CD8-positive, alpha-beta memory T cell (primary cell): ENCODE results near the gene LGALS3BP. TPM values are rescaled to one million over a fixed set of nuclear protein-coding genes. Genes with fewer than 3 reads are reported as not detected.
"Not testable (repeated sequence)": the region's sequence is repeated elsewhere in the genome, so short reads cannot be mapped to it uniquely, and the experiment has no call there.

Experiments
- CTCF ChIA-PET: fragments of 350-600 bp; sonication (Branson Sonifier 250); formaldehyde crosslinking; loops from one replicate; lab custom pipeline; 2021; ENCODE audit warnings: antibody characterized with exemption; lab: Charles Lee
- POLR2A ChIA-PET: fragments of 350-600 bp; sonication (Branson Sonifier 250); formaldehyde crosslinking; loops from one replicate; lab custom pipeline; 2021; ENCODE audit warnings: antibody characterized with exemption; lab: Charles Lee
- DNase-seq, 5 donors: peaks; one replicate each; pipeline versions ENCODE4 v3.0.0 to v3.0.0-alpha.2; 2020 to 2022; ENCODE audit warnings: mixed read lengths in 1 of 5
- H3K27ac ChIP-seq: one replicate; pipeline ENCODE4 v1.7.0; 2013; ENCODE audit warnings: low read depth, mild to moderate bottlenecking, low read length, moderate library complexity
- H3K27me3 ChIP-seq: 2 replicates; pipeline ENCODE4 v1.7.0; 2013; ENCODE audit warnings: low read length, mild to moderate bottlenecking; ENCODE audit not compliant: insufficient read depth, poor library complexity, severe bottlenecking
- H3K36me3 ChIP-seq: 2 replicates; pipeline ENCODE4 v1.7.0; 2013; ENCODE audit warnings: mild to moderate bottlenecking, low read length, moderate library complexity; ENCODE audit not compliant: insufficient read depth
- H3K4me1 ChIP-seq: 2 replicates; pipeline ENCODE4 v1.7.0; 2013; ENCODE audit warnings: mild to moderate bottlenecking, low read length, moderate library complexity; ENCODE audit not compliant: insufficient read depth
- H3K4me3 ChIP-seq: 2 replicates; pipeline ENCODE4 v1.7.0; 2013; ENCODE audit warnings: mild to moderate bottlenecking, low read length
- H3K9me3 ChIP-seq: 2 replicates; pipeline ENCODE4 v1.7.0; 2013; ENCODE audit warnings: mild to moderate bottlenecking, low read length
- H3K27ac Mint-ChIP-seq, 8 donors: one replicate each; pipeline ENCODE4 v1.8.0; 2020 to 2021; ENCODE audit warnings: mixed read lengths in 8 of 8, mild to moderate bottlenecking in 6 of 8, inconsistent platforms in 3 of 8, moderate library complexity in 3 of 8
- H3K27me3 Mint-ChIP-seq, 2 donors: one replicate each; pipeline ENCODE4 v1.8.0; 2020 to 2021; ENCODE audit warnings: mixed read lengths in 2 of 2, mild to moderate bottlenecking in 1 of 2, moderate library complexity in 1 of 2
- H3K36me3 Mint-ChIP-seq, 3 donors: one replicate each; pipeline ENCODE4 v1.8.0; 2020 to 2021; ENCODE audit warnings: mixed read lengths in 3 of 3, inconsistent platforms in 1 of 3, mild to moderate bottlenecking in 1 of 3
- H3K4me1 Mint-ChIP-seq, 3 donors: one replicate each; pipeline ENCODE4 v1.8.0; 2020 to 2021; ENCODE audit warnings: mixed read lengths in 3 of 3, inconsistent platforms in 1 of 3, mild to moderate bottlenecking in 1 of 3
- H3K4me3 Mint-ChIP-seq, 7 donors: one replicate each; pipeline ENCODE4 v1.8.0; 2020 to 2021; ENCODE audit warnings: mixed read lengths in 7 of 7, mild to moderate bottlenecking in 6 of 7, moderate library complexity in 4 of 7, inconsistent platforms in 2 of 7
- H3K9me3 Mint-ChIP-seq, 5 donors: one replicate each; pipeline ENCODE4 v1.8.0; 2020 to 2022; ENCODE audit warnings: mixed read lengths in 5 of 5, mild to moderate bottlenecking in 3 of 5, moderate library complexity in 2 of 5, inconsistent platforms in 1 of 5
- polyA plus RNA-seq: library from polyadenylated mRNA; unstranded; fragments of 300-500 nt; fragmentation: Illumina TruSeq; gene quantifications from one replicate; pipeline ENCODE4 v1.2.3, GENCODE V29; 2021
- total RNA-seq, 2 experiments: library from RNA; stranded (reverse); gene quantifications; one replicate each; pipeline ENCODE4 v1.2.3, GENCODE V29; 2021

LGALS3BP gene
- total and polyA plus RNA-seq, 3 experiments from 2014 or later, result 8.6 to 23.1 (median 9.1) TPM

GRCh38 chr17:78947235-78948149 lies 32.2 kb downstream of the LGALS3BP start:
- Histone ChIP-seq H3K27ac (no peak overlapping the region), H3K27me3 (no peaks in the 10 kb centered on the region), H3K4me1 (no peaks in the 10 kb centered on the region), H3K36me3 (no peaks in the 10 kb centered on the region), H3K4me3 (no peak overlapping the region), H3K9me3 (no peaks in the 10 kb centered on the region)
- H3K36me3 Mint-ChIP-seq, result peaks cover 0 to 7% (median 0%) of the 10 kb centered on the region in 3 donors
- no peak for DNase-seq
- ChIA-PET POLR2A (no interaction called here), CTCF (interaction anchor here (1.5 kb wide), 1 partner anchor 23 kb away, joined by 3 read pairs; no protein-coding TSS in a partner anchor)
- H3K4me1 Mint-ChIP-seq, result no peaks in the 10 kb centered on the region
- H3K9me3 Mint-ChIP-seq, result peaks cover 4 to 19% (median 8%) of the 10 kb centered on the region in 5 donors
- H3K27ac Mint-ChIP-seq, result no peak overlapping the region
- H3K27me3 Mint-ChIP-seq, result peaks cover 9 to 25% of the 10 kb centered on the region in 2 donors
- H3K4me3 Mint-ChIP-seq, result no peak overlapping the region

- ChIA-PET POLR2A (no interaction called here), CTCF (no interaction called here)
- Mint-ChIP-seq H3K36me3 (peaks cover 0 to 7% (median 0%) of the 10 kb centered on the region in 3 donors), H3K4me3 (no peak overlapping the region), H3K27ac (no peak overlapping the region), H3K9me3 (peaks cover 4 to 19% (median 8%) of the 10 kb centered on the region in 5 donors), H3K27me3 (peaks cover 10 to 28% of the 10 kb centered on the region in 2 donors), H3K4me1 (no peaks in the 10 kb centered on the region)
- H3K36me3 ChIP-seq, result no peaks in the 10 kb centered on the region
- no peak overlapping the region for H3K4me3 ChIP-seq
- no peaks in the 10 kb centered on the region for H3K4me1 ChIP-seq
- DNase-seq, result no peak
- H3K27ac ChIP-seq, result no peak overlapping the region
- no peaks in the 10 kb centered on the region for H3K27me3 ChIP-seq
- no peaks in the 10 kb centered on the region for H3K9me3 ChIP-seq
These were observed 33.1 kb downstream of the LGALS3BP start for GRCh38 chr17:78946631-78947030.

DNA sequence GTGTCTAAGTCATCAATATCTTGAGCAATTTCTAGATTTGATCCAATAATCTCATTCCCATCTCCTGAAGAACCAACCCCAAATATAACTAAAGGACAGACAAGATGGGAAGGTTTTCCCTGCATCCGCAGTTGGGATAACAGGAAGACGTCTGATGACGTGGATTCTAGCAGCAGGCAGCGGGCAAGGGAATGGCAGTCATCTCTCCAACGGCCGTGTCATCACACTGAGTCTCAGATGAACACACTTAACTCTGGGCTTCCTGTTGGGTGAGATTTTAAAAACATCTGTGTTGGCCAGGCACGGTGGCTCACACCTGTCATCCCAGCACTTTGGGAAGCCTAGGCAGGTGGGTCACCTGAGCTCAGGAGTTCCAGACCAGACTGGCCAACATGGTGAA lies 33.6 kb downstream of the LGALS3BP start:
- no peaks in the 10 kb centered on the region for H3K36me3 ChIP-seq
- no peak overlapping the region for H3K4me3 ChIP-seq
- ChIA-PET POLR2A (no interaction called here), CTCF (no interaction called here)
- peaks cover 4 to 15% (median 8%) of the 10 kb centered on the region in 5 donors for H3K9me3 Mint-ChIP-seq
- no peak overlapping the region for H3K4me3 Mint-ChIP-seq
- peaks cover 0 to 7% (median 0%) of the 10 kb centered on the region in 3 donors for H3K36me3 Mint-ChIP-seq
- H3K4me1 ChIP-seq, result no peaks in the 10 kb centered on the region
- no peak overlapping the region for H3K27ac ChIP-seq
- no peaks in the 10 kb centered on the region for H3K4me1 Mint-ChIP-seq
- no peak for DNase-seq
- H3K9me3 ChIP-seq, result no peaks in the 10 kb centered on the region
- H3K27me3 Mint-ChIP-seq, result peaks cover 8 to 28% of the 10 kb centered on the region in 2 donors
- no peaks in the 10 kb centered on the region for H3K27me3 ChIP-seq
- H3K27ac Mint-ChIP-seq, result no peak overlapping the region

DNA sequence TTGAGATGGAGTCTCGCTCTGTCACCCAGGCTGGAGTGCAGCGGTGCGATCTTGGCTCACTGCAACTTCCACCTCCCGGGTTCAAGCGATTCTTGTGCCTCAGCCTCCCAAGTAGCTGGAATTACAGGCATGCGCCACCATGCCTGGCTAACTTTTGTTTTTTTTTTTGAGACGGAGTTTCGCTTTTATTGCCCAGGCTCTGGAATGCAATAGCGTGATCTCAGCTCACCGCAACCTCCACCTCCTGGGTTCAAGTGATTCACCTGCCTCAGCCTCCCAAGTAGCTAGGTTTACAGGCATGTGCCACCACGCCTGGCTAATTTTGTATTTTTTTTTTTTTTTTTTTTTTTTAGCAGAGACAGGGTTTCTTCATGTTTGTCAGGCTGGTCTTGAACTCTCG lies 34.3 kb downstream of the LGALS3BP start:
- DNase-seq, H3K36me3 Mint-ChIP-seq, H3K4me3 Mint-ChIP-seq, POLR2A ChIA-PET, H3K9me3 ChIP-seq, H3K9me3 Mint-ChIP-seq, H3K36me3 ChIP-seq, H3K27ac Mint-ChIP-seq, H3K4me3 ChIP-seq, H3K4me1 ChIP-seq, H3K4me1 Mint-ChIP-seq, H3K27me3 ChIP-seq, H3K27ac ChIP-seq: not testable (repeated sequence)
- peaks cover 8 to 28% of the 10 kb centered on the region in 2 donors for H3K27me3 Mint-ChIP-seq
- CTCF ChIA-PET, result interaction anchor here (0.6 kb wide), 1 partner anchor 116 kb away, joined by 3 read pairs; no protein-coding TSS in a partner anchor

GRCh38 chr17:78944956-78945355 lies 34.8 kb downstream of the LGALS3BP start:
- CTCF ChIA-PET, result interaction anchor here (0.6 kb wide), 1 partner anchor 117 kb away, joined by 3 read pairs; no protein-coding TSS in a partner anchor
- Histone ChIP-seq H3K27ac (no peak overlapping the region), H3K36me3 (no peaks in the 10 kb centered on the region), H3K4me1 (no peaks in the 10 kb centered on the region), H3K4me3 (no peak overlapping the region), H3K9me3 (no peaks in the 10 kb centered on the region), H3K27me3 (no peaks in the 10 kb centered on the region)
- H3K4me3 Mint-ChIP-seq, result no peak overlapping the region
- POLR2A ChIA-PET, result no interaction called here
- H3K27ac Mint-ChIP-seq, result no peak overlapping the region
- H3K9me3 Mint-ChIP-seq, result peaks cover 0 to 6% (median 2%) of the 10 kb centered on the region in 5 donors
- DNase-seq, result no peak
- peaks cover 8 to 30% of the 10 kb centered on the region in 2 donors for H3K27me3 Mint-ChIP-seq
- H3K36me3 Mint-ChIP-seq, result no peaks in the 10 kb centered on the region
- no peaks in the 10 kb centered on the region for H3K4me1 Mint-ChIP-seq

DNA sequence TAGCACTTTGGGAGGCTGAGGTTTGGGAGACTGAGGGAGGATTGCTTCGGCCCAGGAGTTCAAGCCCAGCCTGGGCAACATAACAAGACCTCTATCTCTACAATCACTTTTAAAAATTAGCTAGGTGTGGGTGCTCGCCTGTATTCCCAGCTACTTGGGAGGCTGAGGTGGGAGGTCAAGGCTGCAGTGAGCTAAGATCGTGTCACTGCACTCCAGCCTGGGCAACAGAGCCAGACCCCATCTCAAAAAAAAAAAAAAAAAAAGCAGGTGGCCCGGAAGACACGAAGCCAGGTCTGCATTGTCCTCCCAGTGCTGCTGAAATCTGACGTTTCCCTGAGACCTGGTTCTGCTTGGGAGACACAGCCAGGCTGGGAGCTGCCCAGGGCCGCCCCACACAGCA lies 35.7 kb downstream of the LGALS3BP start:
- Histone ChIP-seq H3K4me1 (no peaks in the 10 kb centered on the region), H3K27me3 (no peaks in the 10 kb centered on the region), H3K9me3 (no peaks in the 10 kb centered on the region), H3K27ac (no peak overlapping the region), H3K36me3 (no peaks in the 10 kb centered on the region), H3K4me3 (no peak overlapping the region)
- Mint-ChIP-seq H3K27ac (no peak overlapping the region), H3K27me3 (peaks cover 8 to 33% of the 10 kb centered on the region in 2 donors), H3K4me1 (no peaks in the 10 kb centered on the region), H3K36me3 (no peaks in the 10 kb centered on the region), H3K4me3 (no peak overlapping the region), H3K9me3 (no peaks in the 10 kb centered on the region)
- DNase-seq, result no peak
- ChIA-PET CTCF (no interaction called here), POLR2A (no interaction called here)

- no peak overlapping the region for H3K4me3 ChIP-seq
- peak overlapping the region in 1 of 8 donors; percentile 50 for H3K27ac Mint-ChIP-seq
- no peaks in the 10 kb centered on the region for H3K4me1 Mint-ChIP-seq
- ChIA-PET POLR2A (no interaction called here), CTCF (no interaction called here)
- peaks cover 10 to 23% of the 10 kb centered on the region in 2 donors for H3K27me3 Mint-ChIP-seq
- no peaks in the 10 kb centered on the region for H3K36me3 ChIP-seq
- H3K4me3 Mint-ChIP-seq, result no peak overlapping the region
- no peaks in the 10 kb centered on the region for H3K9me3 ChIP-seq
- H3K27ac ChIP-seq, result no peak overlapping the region
- H3K36me3 Mint-ChIP-seq, result no peaks in the 10 kb centered on the region
- no peaks in the 10 kb centered on the region for H3K4me1 ChIP-seq
- no peaks in the 10 kb centered on the region for H3K9me3 Mint-ChIP-seq
- DNase-seq, result no peak
- no peaks in the 10 kb centered on the region for H3K27me3 ChIP-seq
These were observed 39.0 kb downstream of the LGALS3BP start for GRCh38 chr17:78940708-78941107.

DNA sequence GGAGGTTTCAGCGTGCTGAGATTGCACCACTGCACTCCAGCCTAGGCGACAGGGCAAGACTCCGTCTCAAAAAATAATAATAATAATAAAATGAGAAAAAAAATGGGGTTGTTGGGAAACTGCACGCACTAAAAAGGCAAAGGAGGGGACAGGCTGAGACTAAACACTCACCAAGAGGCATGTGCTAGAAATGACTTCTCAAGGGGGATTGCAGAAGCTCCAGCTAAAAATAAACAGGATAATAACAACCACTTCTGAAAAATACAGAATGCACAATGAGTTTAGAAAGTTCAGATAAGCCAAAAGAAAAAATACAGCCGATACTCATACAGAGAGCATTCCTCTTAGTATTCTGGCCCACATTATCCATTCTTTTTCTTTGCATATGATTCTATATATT lies 39.5 kb downstream of the LGALS3BP start:
- no peaks in the 10 kb centered on the region for H3K9me3 Mint-ChIP-seq
- H3K4me1 ChIP-seq, result no peaks in the 10 kb centered on the region
- no peaks in the 10 kb centered on the region for H3K36me3 ChIP-seq
- no peak overlapping the region for H3K27ac ChIP-seq
- ChIA-PET POLR2A (no interaction called here), CTCF (no interaction called here)
- H3K36me3 Mint-ChIP-seq, result no peaks in the 10 kb centered on the region
- H3K4me3 Mint-ChIP-seq, result no peak overlapping the region
- peaks cover 10 to 25% of the 10 kb centered on the region in 2 donors for H3K27me3 Mint-ChIP-seq
- no peaks in the 10 kb centered on the region for H3K4me1 Mint-ChIP-seq
- H3K27ac Mint-ChIP-seq, result no peak overlapping the region
- no peak for DNase-seq
- no peak overlapping the region for H3K4me3 ChIP-seq
- no peaks in the 10 kb centered on the region for H3K9me3 ChIP-seq
- no peaks in the 10 kb centered on the region for H3K27me3 ChIP-seq
